ENCODE results near the gene RBP7. TPM values are rescaled to one million over a fixed set of nuclear protein-coding genes. Genes with fewer than 3 reads are reported as not detected.

Gene RBP7
- total RNA-seq = 1.6 and 5.4 TPM in 2 replicates

GRCh38 chr1:9996624-9997582 lies at the start of gene RBP7:
Gene RBP7 (plus strand): TSS chr1:9997228. CDS start chr1:9997259, 31 bp downstream.

GRCh38 chr1:10032590-10033358 lies 35.7 kb downstream of the RBP7 start, which contains the start of gene UBE4B:
Gene UBE4B (plus strand): TSS chr1:10032958. CDS start chr1:10033671, 713 bp downstream.

Other genes with a start within 250 kb of the RBP7 start
- gene CLSTN1, start 173.3 kb upstream of the RBP7 start, total RNA-seq = 106 and 128 TPM in 2 replicates
- 25.9 and 37.1 TPM in 2 replicates for gene CTNNBIP1, start 87.0 kb upstream of the RBP7 start, total RNA-seq
- gene LZIC, start 53.8 kb upstream of the RBP7 start, total RNA-seq = 5.5 and 13.9 TPM in 2 replicates
- gene NMNAT1, start 53.8 kb upstream of the RBP7 start, total RNA-seq = 3.7 and 6.6 TPM in 2 replicates
- 30.6 and 35.7 TPM in 2 replicates for gene UBE4B, start 35.7 kb downstream of the RBP7 start, total RNA-seq
- gene KIF1B, start 213.3 kb downstream of the RBP7 start, total RNA-seq = 19.2 and 26.1 TPM in 2 replicates

Data from mesangial cell (primary cell).